Left ventricle myocardium inferior (tissue), 1 donor: Measurements from ENCODE around the gene YJEFN3. TPM values are rescaled to one million over a fixed set of nuclear protein-coding genes. Genes with fewer than 3 reads are reported as not detected.

ENCODE experiments used
- DNase-seq: peaks from one replicate; pipeline ENCODE4 v3.0.0-alpha.2; 2020
- H3K27ac ChIP-seq: fragments of 200-600 bp; replicated peaks from 2 replicates; pipeline ENCODE4 v1.8.0; 2021
- H3K27me3 ChIP-seq: fragments of 200-600 bp; 2 replicates; pipeline ENCODE4 v1.8.0; 2021; ENCODE audit warnings: low read depth
- H3K36me3 ChIP-seq: fragments of 200-600 bp; 2 replicates; pipeline ENCODE4 v1.8.0; 2021
- H3K4me1 ChIP-seq: fragments of 200-600 bp; 2 replicates; pipeline ENCODE4 v1.8.0; 2021
- H3K4me3 ChIP-seq: fragments of 200-600 bp; 2 replicates; pipeline ENCODE4 v1.8.0; 2021; ENCODE audit warnings: mild to moderate bottlenecking, moderate library complexity
- H3K9me3 ChIP-seq: fragments of 200-600 bp; replicated peaks from 2 replicates; pipeline ENCODE4 v1.8.0; 2021
- intact Hi-C: fragments of 100-400 bp; cut with micrococcal nuclease; formaldehyde crosslinking; loops from one replicate; pipeline ENCODE4 v1.11.0; 2022
- total RNA-seq: library from RNA; stranded (reverse); fragmentation: NEBNext Ultra II Directional; extraction: Animal tissue kit (Norgen Biotek cat#: 25700); gene quantifications from one replicate; pipeline ENCODE4 v1.2.1, GENCODE V29; 2021
- TF ChIP-seq, protein P1 (sequence below): fragments of 200-600 bp; IDR thresholded peaks from 2 replicates; pipeline ENCODE4 v1.8.0; 2021; ENCODE audit warnings: antibody characterized with exemption, mild to moderate bottlenecking, borderline replicate concordance
- donor health status: DM: no; HTN: yes; CAD: no; lungs with severe emphysema.

Gene YJEFN3
- total RNA-seq, 1 donor from 2014 or later, result 7.8 TPM

DNA sequence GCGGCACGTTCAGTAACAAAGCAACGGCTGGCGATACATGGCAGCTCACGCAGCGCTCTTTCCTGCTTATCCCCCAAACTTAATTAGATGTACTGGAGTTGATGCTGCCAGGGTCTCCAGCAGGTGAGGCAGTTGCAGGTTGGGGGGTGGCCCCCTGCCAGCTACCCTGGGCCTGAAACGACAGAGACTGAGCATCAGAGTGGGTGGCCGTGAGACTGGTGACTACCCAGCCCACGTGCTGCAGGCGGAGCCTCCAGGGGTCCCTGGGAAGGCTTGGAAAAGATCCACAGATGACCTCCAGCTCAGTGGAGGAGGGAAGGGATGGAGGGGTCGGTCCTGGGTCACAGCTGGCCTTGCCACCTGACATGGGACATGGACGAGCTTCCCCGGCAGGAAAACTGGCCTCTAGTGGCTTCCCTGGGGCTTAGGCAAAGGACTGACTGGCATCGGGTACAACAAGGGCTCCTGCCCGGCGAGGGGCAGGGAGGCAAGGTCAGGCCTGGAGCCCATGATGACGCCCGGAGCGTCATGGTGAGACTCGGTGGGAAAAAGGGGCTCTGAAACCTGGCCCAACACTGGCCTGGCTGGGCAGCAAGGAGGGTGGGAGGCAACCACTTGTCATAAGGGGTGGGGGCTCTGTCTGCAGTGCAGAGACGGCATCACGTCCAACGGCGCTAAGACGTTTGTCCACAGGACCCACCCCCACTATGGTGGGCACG is 33.4 kb downstream of the YJEFN3 start:
- intact Hi-C loops, result no loop called here
- TF ChIP-seq, protein P1, sequence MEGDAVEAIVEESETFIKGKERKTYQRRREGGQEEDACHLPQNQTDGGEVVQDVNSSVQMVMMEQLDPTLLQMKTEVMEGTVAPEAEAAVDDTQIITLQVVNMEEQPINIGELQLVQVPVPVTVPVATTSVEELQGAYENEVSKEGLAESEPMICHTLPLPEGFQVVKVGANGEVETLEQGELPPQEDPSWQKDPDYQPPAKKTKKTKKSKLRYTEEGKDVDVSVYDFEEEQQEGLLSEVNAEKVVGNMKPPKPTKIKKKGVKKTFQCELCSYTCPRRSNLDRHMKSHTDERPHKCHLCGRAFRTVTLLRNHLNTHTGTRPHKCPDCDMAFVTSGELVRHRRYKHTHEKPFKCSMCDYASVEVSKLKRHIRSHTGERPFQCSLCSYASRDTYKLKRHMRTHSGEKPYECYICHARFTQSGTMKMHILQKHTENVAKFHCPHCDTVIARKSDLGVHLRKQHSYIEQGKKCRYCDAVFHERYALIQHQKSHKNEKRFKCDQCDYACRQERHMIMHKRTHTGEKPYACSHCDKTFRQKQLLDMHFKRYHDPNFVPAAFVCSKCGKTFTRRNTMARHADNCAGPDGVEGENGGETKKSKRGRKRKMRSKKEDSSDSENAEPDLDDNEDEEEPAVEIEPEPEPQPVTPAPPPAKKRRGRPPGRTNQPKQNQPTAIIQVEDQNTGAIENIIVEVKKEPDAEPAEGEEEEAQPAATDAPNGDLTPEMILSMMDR, result no peak
- DNase-seq, result no peak
- H3K9me3 ChIP-seq, result no peaks in the 10 kb centered on the region
- H3K36me3 ChIP-seq, result no peaks in the 10 kb centered on the region
- H3K27me3 ChIP-seq, result no peaks in the 10 kb centered on the region
- no peak overlapping the region for H3K4me3 ChIP-seq
- no peaks in the 10 kb centered on the region for H3K4me1 ChIP-seq
- no peak overlapping the region for H3K27ac ChIP-seq

DNA sequence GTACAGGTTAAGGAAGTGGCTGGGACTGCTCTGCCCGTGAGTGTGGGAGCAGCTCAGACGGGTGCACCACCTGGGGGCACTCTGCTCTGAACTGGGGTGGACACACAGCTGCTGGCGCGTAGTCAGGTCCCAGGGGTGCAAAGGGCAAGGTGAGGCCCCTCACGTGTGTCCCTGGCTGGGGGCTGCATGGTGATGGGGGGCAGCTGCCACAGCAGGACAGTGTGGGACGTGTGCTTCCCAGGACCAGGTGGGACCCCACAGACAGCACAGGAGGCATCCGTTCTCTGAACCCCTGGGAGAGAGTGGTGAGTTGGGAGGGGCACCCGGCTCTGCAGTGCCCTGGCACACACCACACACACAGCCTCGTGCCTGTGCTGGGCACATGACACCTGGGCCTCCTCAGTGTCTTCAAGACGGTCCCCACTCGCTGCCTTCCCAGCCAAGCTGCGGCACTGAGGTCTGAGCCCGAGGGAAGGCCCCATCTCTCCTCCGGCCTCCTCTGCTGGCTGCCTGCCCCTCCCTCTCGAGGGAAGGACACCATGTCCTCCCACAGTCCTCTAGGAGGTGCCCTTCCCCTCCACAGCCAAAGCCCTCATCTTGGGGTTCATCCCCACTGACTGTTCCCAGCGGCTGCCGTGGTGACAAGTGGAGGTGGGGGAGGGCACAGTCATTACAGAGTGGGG is 34.1 kb downstream of the YJEFN3 start:
- DNase-seq, result no peak
- Histone ChIP-seq H3K27me3 (no peaks in the 10 kb centered on the region), H3K4me1 (no peaks in the 10 kb centered on the region), H3K27ac (no peak overlapping the region), H3K36me3 (no peaks in the 10 kb centered on the region), H3K4me3 (no peak overlapping the region), H3K9me3 (no peaks in the 10 kb centered on the region)
- intact Hi-C loops, result no loop called here
- TF ChIP-seq, protein P1, result no peak

DNA sequence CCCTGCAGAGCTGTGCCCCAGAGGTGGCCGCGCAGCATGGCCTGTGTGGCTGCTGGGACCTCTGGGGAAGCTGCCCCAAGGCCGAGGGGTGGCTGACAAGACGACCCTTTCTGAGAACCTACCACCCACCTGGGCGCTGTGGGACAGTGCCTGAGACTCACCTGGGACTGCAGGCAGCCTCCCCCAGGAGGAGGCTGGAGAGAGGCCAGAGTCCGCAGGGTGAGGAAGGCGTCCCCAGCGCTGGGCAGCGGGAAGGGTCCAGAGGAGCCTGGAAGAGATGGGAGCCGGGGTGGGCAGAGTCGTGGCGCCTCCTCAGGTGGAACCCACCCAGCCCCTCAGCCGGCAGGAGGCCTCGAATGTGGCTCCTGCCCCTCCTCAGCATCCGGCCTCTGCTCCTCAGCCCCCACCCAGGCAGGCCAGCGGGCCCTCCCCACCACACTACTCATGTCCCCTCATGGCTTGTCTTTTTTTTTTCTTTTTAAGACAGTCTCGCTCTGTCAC is 34.7 kb downstream of the YJEFN3 start:
- H3K4me1 ChIP-seq, result no peaks in the 10 kb centered on the region
- H3K27me3 ChIP-seq, result no peaks in the 10 kb centered on the region
- H3K27ac ChIP-seq, result no peak overlapping the region
- no peaks in the 10 kb centered on the region for H3K36me3 ChIP-seq
- H3K4me3 ChIP-seq, result no peak overlapping the region
- DNase-seq, result no peak
- no peaks in the 10 kb centered on the region for H3K9me3 ChIP-seq
- TF ChIP-seq, protein P1, result no peak
- intact Hi-C loops, result no loop called here

DNA sequence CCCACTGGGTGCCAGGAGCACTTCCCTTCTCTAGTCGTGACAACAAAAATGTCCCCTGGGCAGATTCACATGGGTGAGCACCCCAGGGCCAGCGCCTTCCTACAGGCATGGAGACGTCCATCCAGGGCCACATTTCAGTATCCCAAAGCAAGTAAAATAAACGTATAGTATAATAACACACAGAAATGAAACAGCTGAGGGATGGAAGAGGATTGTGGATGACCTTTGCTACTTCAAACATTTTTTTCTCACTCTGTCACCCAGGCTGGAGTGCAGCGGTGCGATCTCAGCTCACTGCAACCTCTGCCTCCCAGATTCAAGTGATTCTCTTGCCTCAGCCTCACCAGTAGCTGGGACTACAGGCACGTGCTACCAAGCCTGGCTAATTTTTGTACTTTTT is 37.6 kb downstream of the YJEFN3 start:
- H3K27me3 ChIP-seq, result no peaks in the 10 kb centered on the region
- TF ChIP-seq, protein P1, result no peak
- DNase-seq, result no peak
- H3K9me3 ChIP-seq, result no peaks in the 10 kb centered on the region
- no peaks in the 10 kb centered on the region for H3K36me3 ChIP-seq
- H3K4me3 ChIP-seq, result no peak overlapping the region
- no peak overlapping the region for H3K27ac ChIP-seq
- no peaks in the 10 kb centered on the region for H3K4me1 ChIP-seq
- intact Hi-C loops, result no loop called here

DNA sequence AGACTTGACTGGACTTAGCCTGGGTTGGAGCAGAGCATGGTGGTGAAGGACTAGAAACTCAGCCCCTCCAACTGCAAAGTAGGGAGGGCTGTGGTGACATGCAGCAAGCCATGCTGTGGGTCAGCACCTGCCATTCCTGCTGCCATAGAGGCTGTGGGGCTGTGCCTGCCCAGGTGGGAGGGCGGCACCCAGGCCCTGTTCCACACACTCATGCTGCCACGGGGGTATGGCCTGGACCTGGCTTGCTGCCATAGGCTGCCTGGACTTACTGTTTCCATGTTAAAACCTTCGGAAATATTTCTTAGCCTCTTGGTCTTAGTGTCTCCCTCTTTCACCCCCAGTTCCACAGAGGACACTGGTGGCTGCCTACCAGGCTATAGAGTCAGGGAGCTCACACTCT is 38.7 kb downstream of the YJEFN3 start:
- intact Hi-C loops, result no loop called here
- no peak for DNase-seq
- no peaks in the 10 kb centered on the region for H3K9me3 ChIP-seq
- no peaks in the 10 kb centered on the region for H3K36me3 ChIP-seq
- no peaks in the 10 kb centered on the region for H3K27me3 ChIP-seq
- no peaks in the 10 kb centered on the region for H3K4me1 ChIP-seq
- TF ChIP-seq, protein P1, result no peak
- no peak overlapping the region for H3K27ac ChIP-seq
- no peak overlapping the region for H3K4me3 ChIP-seq
